Testis (tissue), 2 donors: ENCODE measurements around the gene RUFY1.

ENCODE experiments used
- POLR2A ChIP-seq: fragments of 450-650 bp; IDR thresholded peaks from one replicate; pipeline ENCODE4 v1.6.1; 2017; ENCODE audit warnings: antibody characterized with exemption, mild to moderate bottlenecking, moderate library complexity
- TF ChIP-seq, protein P1 (sequence below), 3 experiments: fragments of 450-650 bp in 2 of 3; fragments of 200-600 bp in 1 of 3; sonication (generic) in 1 of 3; IDR thresholded peaks; one replicate each; pipeline ENCODE4 v1.5.1; 2016 to 2019; ENCODE audit warnings: antibody characterized with exemption in 3 of 3, mild to moderate bottlenecking in 2 of 3, moderate library complexity in 1 of 3

GRCh38 chr5:179533024-179533423 is 17.3 kb upstream of the RUFY1 start:
- TF ChIP-seq, protein P1, sequence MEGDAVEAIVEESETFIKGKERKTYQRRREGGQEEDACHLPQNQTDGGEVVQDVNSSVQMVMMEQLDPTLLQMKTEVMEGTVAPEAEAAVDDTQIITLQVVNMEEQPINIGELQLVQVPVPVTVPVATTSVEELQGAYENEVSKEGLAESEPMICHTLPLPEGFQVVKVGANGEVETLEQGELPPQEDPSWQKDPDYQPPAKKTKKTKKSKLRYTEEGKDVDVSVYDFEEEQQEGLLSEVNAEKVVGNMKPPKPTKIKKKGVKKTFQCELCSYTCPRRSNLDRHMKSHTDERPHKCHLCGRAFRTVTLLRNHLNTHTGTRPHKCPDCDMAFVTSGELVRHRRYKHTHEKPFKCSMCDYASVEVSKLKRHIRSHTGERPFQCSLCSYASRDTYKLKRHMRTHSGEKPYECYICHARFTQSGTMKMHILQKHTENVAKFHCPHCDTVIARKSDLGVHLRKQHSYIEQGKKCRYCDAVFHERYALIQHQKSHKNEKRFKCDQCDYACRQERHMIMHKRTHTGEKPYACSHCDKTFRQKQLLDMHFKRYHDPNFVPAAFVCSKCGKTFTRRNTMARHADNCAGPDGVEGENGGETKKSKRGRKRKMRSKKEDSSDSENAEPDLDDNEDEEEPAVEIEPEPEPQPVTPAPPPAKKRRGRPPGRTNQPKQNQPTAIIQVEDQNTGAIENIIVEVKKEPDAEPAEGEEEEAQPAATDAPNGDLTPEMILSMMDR (IDR thresholded peaks at IDR 0.05) = no peak
- no peak for TF ChIP-seq POLR2A
